ENCODE data around the gene PLP1.

DNA sequence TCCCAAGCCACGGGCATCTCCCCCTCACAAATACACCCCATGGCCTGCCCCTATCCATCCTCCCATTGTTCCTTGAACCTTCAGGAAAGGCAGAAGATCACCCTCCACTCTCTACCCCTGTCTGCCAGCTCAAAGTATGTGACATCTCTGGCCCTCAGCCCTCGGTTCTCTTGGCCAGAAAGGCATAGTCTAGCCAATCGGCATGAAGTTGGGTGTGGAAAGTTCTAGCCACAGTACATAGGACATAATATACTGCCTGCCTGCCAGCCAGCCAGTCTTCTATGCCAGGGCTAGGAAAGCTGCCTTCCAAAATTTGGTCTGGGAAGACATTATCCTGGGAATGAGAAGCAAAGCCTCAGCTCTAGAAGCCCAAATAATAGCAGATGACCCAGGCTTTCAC is 3.2 kb upstream of the PLP1 start:
- TF ChIP-seq, protein P1, sequence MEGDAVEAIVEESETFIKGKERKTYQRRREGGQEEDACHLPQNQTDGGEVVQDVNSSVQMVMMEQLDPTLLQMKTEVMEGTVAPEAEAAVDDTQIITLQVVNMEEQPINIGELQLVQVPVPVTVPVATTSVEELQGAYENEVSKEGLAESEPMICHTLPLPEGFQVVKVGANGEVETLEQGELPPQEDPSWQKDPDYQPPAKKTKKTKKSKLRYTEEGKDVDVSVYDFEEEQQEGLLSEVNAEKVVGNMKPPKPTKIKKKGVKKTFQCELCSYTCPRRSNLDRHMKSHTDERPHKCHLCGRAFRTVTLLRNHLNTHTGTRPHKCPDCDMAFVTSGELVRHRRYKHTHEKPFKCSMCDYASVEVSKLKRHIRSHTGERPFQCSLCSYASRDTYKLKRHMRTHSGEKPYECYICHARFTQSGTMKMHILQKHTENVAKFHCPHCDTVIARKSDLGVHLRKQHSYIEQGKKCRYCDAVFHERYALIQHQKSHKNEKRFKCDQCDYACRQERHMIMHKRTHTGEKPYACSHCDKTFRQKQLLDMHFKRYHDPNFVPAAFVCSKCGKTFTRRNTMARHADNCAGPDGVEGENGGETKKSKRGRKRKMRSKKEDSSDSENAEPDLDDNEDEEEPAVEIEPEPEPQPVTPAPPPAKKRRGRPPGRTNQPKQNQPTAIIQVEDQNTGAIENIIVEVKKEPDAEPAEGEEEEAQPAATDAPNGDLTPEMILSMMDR (IDR thresholded peaks at IDR 0.05) = no peak
- no peak for TF ChIP-seq EP300 (IDR thresholded peaks at IDR 0.05)
